ENCODE measurements around the gene OR2L5. TPM values are rescaled to one million over a fixed set of nuclear protein-coding genes. Genes with fewer than 3 reads are reported as not detected.

Gene OR2L5, protein sequence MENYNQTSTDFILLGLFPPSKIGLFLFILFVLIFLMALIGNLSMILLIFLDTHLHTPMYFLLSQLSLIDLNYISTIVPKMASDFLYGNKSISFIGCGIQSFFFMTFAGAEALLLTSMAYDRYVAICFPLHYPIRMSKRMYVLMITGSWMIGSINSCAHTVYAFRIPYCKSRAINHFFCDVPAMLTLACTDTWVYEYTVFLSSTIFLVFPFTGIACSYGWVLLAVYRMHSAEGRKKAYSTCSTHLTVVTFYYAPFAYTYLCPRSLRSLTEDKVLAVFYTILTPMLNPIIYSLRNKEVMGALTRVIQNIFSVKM
- not detected for total RNA-seq

DNA sequence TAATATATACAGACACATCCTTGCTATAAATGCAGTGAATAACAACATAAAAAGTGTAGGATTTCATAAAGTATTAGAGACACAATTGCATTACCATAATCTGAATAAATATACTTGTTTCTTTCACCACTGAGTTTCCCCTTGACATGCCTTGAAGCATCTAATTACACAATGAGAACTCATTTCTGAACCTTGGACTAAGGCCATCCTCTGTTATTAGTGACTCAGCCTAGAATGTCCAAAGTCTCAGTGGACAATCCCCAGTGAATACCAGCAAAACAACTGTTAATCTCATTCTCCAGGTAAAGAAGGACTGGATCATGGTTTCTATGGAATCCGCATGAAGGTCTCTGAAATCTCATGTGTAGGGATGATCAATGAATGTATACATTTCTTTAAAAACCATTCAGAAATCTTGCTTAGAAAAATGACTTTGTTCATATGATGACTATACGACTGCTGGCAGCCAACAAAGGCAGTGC, at the start of gene OR2L5:
OR2L5 (plus strand) TSS at position 432 of the 482 bp plus-strand sequence. CDS start 8,288 bp downstream, outside the sequence.
- WGBS, 2 donors = 55 to 65% methylated on average over 2 of the region's 2 CpGs

DNA sequence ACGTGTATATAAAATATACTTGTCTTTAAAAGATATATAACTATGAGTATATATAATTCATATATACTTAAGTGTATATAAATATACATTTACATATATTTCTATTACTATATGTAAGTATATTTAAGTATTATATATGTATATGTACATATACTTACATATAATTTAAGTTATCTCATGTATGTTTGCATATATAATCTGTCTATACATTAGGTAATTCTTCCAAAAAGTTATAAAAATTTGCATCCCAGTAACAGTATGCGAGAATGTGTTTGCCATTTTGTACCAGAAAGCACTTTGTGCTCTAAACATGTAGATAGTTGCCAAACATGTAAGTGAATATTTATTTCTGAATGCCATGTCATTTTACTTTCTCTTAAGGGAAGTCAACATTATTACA, 48.5 kb upstream of the OR2L5 start, which contains the start of gene OR2AK2:
OR2AK2 (plus strand) TSS at position 301 of the 400 bp plus-strand sequence. CDS start 144 bp downstream, outside the sequence.
- Histone ChIP-seq H3K27me3 (no peaks in the 10 kb centered on the region), H3K4me1 (no peaks in the 10 kb centered on the region), H3K9me3 (no peaks in the 10 kb centered on the region), H3K4me3 (no peak within 1 kb of the TSS), H3K27ac (no peak within 1 kb of the TSS), H3K36me3 (replicated peaks in 1 of 2; ENCODE audit: insufficient read depth in 1 of 2, low read depth in 2 of 2) (no peaks in the 10 kb centered on the region)
- no peak for ATAC-seq
- no peak for TF ChIP-seq POLR2A (IDR thresholded peaks at IDR 0.05)
- TF ChIP-seq, protein P1, sequence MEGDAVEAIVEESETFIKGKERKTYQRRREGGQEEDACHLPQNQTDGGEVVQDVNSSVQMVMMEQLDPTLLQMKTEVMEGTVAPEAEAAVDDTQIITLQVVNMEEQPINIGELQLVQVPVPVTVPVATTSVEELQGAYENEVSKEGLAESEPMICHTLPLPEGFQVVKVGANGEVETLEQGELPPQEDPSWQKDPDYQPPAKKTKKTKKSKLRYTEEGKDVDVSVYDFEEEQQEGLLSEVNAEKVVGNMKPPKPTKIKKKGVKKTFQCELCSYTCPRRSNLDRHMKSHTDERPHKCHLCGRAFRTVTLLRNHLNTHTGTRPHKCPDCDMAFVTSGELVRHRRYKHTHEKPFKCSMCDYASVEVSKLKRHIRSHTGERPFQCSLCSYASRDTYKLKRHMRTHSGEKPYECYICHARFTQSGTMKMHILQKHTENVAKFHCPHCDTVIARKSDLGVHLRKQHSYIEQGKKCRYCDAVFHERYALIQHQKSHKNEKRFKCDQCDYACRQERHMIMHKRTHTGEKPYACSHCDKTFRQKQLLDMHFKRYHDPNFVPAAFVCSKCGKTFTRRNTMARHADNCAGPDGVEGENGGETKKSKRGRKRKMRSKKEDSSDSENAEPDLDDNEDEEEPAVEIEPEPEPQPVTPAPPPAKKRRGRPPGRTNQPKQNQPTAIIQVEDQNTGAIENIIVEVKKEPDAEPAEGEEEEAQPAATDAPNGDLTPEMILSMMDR (IDR thresholded peaks at IDR 0.05) = no peak
- intact Hi-C loops (cut with DNase I) = no loop called here
- WGBS, 2 donors = 59 to 72% methylated on average over 2 of the region's 2 CpGs
- DNase-seq = no peak

More for the DNA sequence above, at the start of gene OR2L5:
- ATAC-seq = no peak
- H3K36me3 ChIP-seq (replicated peaks in 1 of 2; ENCODE audit: insufficient read depth in 1 of 2, low read depth in 2 of 2) = no peaks in the 10 kb centered on the region
- peaks cover 0 to 8% (median 0%) of the 10 kb centered on the region in 3 donors for H3K9me3 ChIP-seq
- no peak within 1 kb of the TSS for H3K27ac ChIP-seq
- no peaks in the 10 kb centered on the region for H3K27me3 ChIP-seq
- H3K4me1 ChIP-seq = no peaks in the 10 kb centered on the region
- H3K4me3 ChIP-seq = no peak within 1 kb of the TSS
- TF ChIP-seq, protein P1 (IDR thresholded peaks at IDR 0.05) = no peak
- no peak for TF ChIP-seq POLR2A (IDR thresholded peaks at IDR 0.05)
- intact Hi-C loops (cut with DNase I) = no loop called here
- no peak for DNase-seq

DNA sequence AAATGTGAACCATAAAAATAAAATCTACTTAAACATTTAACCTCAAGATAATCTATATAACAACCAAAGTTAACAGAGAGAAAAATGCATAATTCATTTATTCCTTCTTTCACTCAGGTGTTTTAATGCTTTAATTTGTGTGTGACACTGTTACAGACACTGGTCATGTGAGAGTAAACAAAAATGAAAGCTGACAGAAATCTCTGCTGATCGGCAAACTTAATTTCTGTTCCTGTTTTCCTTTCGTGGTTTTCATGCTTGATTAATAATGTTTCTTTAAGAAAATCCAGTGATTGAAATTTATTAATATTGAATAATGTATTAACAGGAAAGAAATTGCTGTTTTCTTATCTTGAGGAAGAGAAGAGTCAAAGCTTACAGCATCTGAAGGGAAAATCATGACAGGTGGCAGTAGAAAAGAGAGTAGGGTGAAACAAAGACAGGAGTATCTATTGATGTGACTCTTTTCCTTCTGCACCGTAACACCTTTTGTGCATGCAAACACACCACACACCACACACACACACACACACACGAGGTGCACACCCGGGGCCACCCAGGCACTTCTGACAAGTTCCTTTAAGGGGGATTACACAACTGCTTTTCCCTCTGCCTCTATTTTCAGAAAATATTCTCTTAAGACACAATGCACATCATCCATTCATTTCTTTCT, 46.8 kb upstream of the OR2L5 start:
- DNase-seq (no peak), ATAC-seq (no peak)
- no peaks in the 10 kb centered on the region for H3K4me1 ChIP-seq
- no peaks in the 10 kb centered on the region for H3K9me3 ChIP-seq
- H3K4me3 ChIP-seq = no peak overlapping the region
- no peak overlapping the region for H3K27ac ChIP-seq
- TF ChIP-seq POLR2A (IDR thresholded peaks at IDR 0.05) = no peak
- TF ChIP-seq, protein P1 (IDR thresholded peaks at IDR 0.05) = no peak
- 40 to 50% methylated on average over 5 of the region's 5 CpGs for WGBS, 2 donors
- H3K27me3 ChIP-seq = no peaks in the 10 kb centered on the region
- H3K36me3 ChIP-seq (replicated peaks in 1 of 2; ENCODE audit: insufficient read depth in 1 of 2, low read depth in 2 of 2) = no peaks in the 10 kb centered on the region
- intact Hi-C loops (cut with DNase I) = no loop called here

DNA sequence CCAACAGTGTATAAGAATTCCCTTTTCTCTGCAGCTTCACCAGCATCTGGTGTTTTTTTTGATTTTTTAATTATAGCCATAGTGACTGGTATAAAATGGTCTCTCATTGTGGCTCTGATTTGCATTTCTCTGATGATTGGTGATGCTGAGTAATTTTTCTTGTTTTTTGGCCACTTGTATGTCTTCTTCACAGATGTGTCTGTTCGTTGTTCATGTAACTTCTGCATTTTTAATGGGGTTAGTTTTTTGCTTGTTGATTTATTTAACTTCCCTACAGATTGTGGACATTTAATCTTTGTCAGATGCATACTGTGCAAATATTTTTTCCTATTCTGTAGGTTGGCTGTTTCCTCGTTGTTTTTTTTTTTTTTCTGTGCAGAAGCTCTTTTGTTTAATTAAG, 20.5 kb upstream of the OR2L5 start:
- ATAC-seq = no peak
- H3K36me3 ChIP-seq (replicated peaks in 1 of 2; ENCODE audit: insufficient read depth in 1 of 2, low read depth in 2 of 2) = no peaks in the 10 kb centered on the region

More for the DNA sequence above, 20.5 kb upstream of the OR2L5 start:
- WGBS, 2 donors = 26 to 34% methylated on average over 2 of the region's 2 CpGs
- H3K9me3 ChIP-seq = no peaks in the 10 kb centered on the region
- H3K4me3 ChIP-seq = no peak overlapping the region
- DNase-seq = no peak
- H3K27me3 ChIP-seq = no peaks in the 10 kb centered on the region
- H3K4me1 ChIP-seq = no peaks in the 10 kb centered on the region
- H3K27ac ChIP-seq = no peak overlapping the region
- TF ChIP-seq POLR2A (IDR thresholded peaks at IDR 0.05) = no peak
- TF ChIP-seq, protein P1 (IDR thresholded peaks at IDR 0.05) = no peak
- intact Hi-C loops (cut with DNase I) = no loop called here

Measured in body of pancreas (tissue), 4 donors.